A673 (cell line): ENCODE data around the gene ADAD2. TPM values are rescaled to one million over a fixed set of nuclear protein-coding genes. Genes with fewer than 3 reads are reported as not detected.
A peak's percentile ranks its signal among the peaks of the same experiment; 100 is the strongest.

Experiments used
- BruUV-seq: library from RNA; stranded (reverse); fragments of 400-500 nt; replicated peaks from 2 replicates; lab custom pipeline; 2021; lab: Mats Ljungman, UMichigan
- CTCF ChIA-PET: fragments of 300-600 bp; sonication (Branson Sonifier 250); formaldehyde crosslinking; loops from one replicate; lab custom pipeline; 2022; ENCODE audit warnings: antibody characterized with exemption; lab: Charles Lee
- POLR2A ChIA-PET: fragments of 300-600 bp; sonication (Branson Sonifier 250); formaldehyde crosslinking; loops from one replicate; lab custom pipeline; 2022; ENCODE audit warnings: antibody characterized with exemption; ENCODE audit not compliant: low non-redundant PET; lab: Charles Lee
- DNase-seq: peaks from one replicate; pipeline ENCODE4 v3.0.0-alpha.2; 2015; ENCODE audit warnings: low spot score
- H3K27ac ChIP-seq: fragments of 200-600 bp; sonication (generic); 2 replicates; pipeline ENCODE4 v1.5.1; 2016; ENCODE audit warnings: mixed run types, low read depth, mild to moderate bottlenecking, mixed read lengths, antibody characterized with exemption, low read length; ENCODE audit not compliant: poor library complexity, severe bottlenecking
- H3K27me3 ChIP-seq: fragments of 200-600 bp; sonication (generic); replicated peaks from 2 replicates; pipeline ENCODE4 v1.6.1; 2017; ENCODE audit warnings: mixed run types, low read depth, mild to moderate bottlenecking, mixed read lengths, antibody characterized with exemption, low read length; ENCODE audit not compliant: insufficient read depth, poor library complexity
- H3K36me3 ChIP-seq: fragments of 200-600 bp; sonication (generic); 2 replicates; pipeline ENCODE4 v1.6.1; 2016; ENCODE audit warnings: mixed run types, mild to moderate bottlenecking, mixed read lengths, antibody characterized with exemption, low read length; ENCODE audit not compliant: insufficient read depth, poor library complexity, severe bottlenecking
- H3K4me1 ChIP-seq: fragments of 200-600 bp; sonication (generic); 2 replicates; pipeline ENCODE4 v1.6.1; 2017; ENCODE audit warnings: mixed run types, mild to moderate bottlenecking, mixed read lengths, antibody characterized with exemption, low read length; ENCODE audit not compliant: insufficient read depth, poor library complexity, severe bottlenecking
- H3K4me3 ChIP-seq: fragments of 200-600 bp; sonication (generic); 2 replicates; pipeline ENCODE4 v1.5.1; 2016; ENCODE audit warnings: low read depth, mixed run types, mild to moderate bottlenecking, mixed read lengths, low read length; ENCODE audit not compliant: poor library complexity, severe bottlenecking
- H3K9me3 ChIP-seq: fragments of 200-600 bp; sonication (generic); 2 replicates; pipeline ENCODE4 v1.6.1; 2016; ENCODE audit warnings: mixed run types, low read depth, mild to moderate bottlenecking, mixed read lengths, antibody characterized with exemption, low read length; ENCODE audit not compliant: poor library complexity, severe bottlenecking
- EZH2 ChIP-seq: fragments of 200-600 bp; sonication (generic); IDR thresholded peaks from 2 replicates; pipeline ENCODE4 v1.6.1; 2017; ENCODE audit warnings: borderline replicate concordance, low read depth, mild to moderate bottlenecking, mixed read lengths, antibody characterized with exemption, low read length; ENCODE audit not compliant: poor library complexity, severe bottlenecking
- intact Hi-C: fragments of 100-400 bp; cut with micrococcal nuclease; formaldehyde crosslinking; loops from one replicate; pipeline ENCODE4 v1.10.0; 2022; ENCODE audit not compliant: unreplicated experiment
- total RNA-seq: library from RNA; stranded (reverse); gene quantifications from 2 replicates; pipeline ENCODE4 v1.2.3, GENCODE V29; 2021
- TF ChIP-seq, protein P1 (sequence below): fragments of 300-800, 200-600 bp; sonication (generic); conservative IDR thresholded peaks from 2 replicates; pipeline ENCODE4 v1.5.1; 2017; ENCODE audit warnings: low read depth, mild to moderate bottlenecking, antibody characterized with exemption, low read length, moderate library complexity, mixed read lengths

Gene ADAD2
- total RNA-seq, 1 experiment from 2014 or later: not detected

DNA sequence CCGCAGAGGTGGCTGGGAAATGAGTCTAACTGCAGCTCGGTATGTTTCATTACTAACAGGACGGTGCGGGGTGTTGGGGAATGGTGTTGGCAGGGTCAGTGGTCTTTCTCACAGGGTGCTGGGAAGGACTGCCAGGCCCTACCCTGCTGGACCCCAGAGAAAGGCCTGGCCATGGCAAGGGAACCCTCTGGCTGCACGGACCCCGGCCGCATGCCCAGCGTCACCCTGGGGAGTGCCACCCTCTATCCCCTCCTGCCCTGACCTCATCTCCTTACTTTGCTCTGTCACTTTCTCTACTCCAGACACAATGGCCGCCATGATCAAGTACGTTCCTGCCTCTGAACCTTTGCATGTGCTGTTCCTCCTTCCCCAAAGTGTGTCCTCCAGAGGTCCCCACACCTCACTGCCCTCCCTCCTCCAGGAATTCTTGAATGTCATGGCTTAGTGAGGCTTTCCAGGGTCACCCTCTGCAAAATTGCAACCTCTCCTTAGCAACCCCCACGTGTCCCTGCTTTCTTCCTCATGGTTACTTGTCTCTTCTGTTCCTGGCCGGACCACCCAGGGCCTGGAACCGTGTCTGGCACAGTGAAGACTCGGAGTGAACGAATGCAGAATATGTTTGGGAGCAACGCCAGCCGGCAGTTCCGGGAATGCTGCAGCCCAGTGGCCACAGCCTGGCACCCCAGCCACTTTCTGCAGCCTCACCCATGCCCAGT, 15.2 kb downstream of the ADAD2 start:
- intact Hi-C loops: no loop called here
- no peak overlapping the region for H3K27ac ChIP-seq
- TF ChIP-seq EZH2: no peak
- TF ChIP-seq, protein P1, sequence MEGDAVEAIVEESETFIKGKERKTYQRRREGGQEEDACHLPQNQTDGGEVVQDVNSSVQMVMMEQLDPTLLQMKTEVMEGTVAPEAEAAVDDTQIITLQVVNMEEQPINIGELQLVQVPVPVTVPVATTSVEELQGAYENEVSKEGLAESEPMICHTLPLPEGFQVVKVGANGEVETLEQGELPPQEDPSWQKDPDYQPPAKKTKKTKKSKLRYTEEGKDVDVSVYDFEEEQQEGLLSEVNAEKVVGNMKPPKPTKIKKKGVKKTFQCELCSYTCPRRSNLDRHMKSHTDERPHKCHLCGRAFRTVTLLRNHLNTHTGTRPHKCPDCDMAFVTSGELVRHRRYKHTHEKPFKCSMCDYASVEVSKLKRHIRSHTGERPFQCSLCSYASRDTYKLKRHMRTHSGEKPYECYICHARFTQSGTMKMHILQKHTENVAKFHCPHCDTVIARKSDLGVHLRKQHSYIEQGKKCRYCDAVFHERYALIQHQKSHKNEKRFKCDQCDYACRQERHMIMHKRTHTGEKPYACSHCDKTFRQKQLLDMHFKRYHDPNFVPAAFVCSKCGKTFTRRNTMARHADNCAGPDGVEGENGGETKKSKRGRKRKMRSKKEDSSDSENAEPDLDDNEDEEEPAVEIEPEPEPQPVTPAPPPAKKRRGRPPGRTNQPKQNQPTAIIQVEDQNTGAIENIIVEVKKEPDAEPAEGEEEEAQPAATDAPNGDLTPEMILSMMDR: no peak
- H3K4me3 ChIP-seq: no peak overlapping the region
- no TSS peak for BruUV-seq
- no peaks in the 10 kb centered on the region for H3K27me3 ChIP-seq
- no peaks in the 10 kb centered on the region for H3K36me3 ChIP-seq
- no peaks in the 10 kb centered on the region for H3K4me1 ChIP-seq
- ChIA-PET POLR2A (no interaction called here), CTCF (no interaction called here)
- H3K9me3 ChIP-seq: no peaks in the 10 kb centered on the region
- no peak for DNase-seq

DNA sequence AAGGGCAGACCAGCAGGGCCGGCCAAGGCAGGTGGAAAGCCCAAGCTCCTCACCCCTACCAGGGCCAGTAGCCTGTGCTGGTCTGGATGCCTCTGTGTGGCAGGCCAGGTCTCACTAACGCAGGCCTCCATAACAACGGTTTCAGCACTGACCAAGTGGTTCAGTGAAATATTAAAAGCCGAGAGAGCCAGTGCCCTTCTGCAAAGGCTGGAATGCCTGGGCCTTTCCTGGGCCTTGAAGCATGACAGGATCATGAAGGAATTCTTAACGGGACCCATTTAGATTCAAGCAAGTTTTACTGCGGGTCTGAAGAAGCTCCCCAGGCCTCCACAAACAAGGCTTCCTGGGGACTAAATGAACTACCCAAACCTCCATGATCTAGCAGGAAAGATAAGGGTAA, 16.3 kb downstream of the ADAD2 start:
- no peaks in the 10 kb centered on the region for H3K36me3 ChIP-seq
- H3K27ac ChIP-seq: no peak overlapping the region
- H3K9me3 ChIP-seq: no peaks in the 10 kb centered on the region
- H3K27me3 ChIP-seq: no peaks in the 10 kb centered on the region
- no peak for DNase-seq
- no peak for TF ChIP-seq EZH2
- H3K4me1 ChIP-seq: no peaks in the 10 kb centered on the region
- intact Hi-C loops: no loop called here
- ChIA-PET CTCF (no interaction called here), POLR2A (no interaction called here)
- no peak overlapping the region for H3K4me3 ChIP-seq
- no TSS peak for BruUV-seq

DNA sequence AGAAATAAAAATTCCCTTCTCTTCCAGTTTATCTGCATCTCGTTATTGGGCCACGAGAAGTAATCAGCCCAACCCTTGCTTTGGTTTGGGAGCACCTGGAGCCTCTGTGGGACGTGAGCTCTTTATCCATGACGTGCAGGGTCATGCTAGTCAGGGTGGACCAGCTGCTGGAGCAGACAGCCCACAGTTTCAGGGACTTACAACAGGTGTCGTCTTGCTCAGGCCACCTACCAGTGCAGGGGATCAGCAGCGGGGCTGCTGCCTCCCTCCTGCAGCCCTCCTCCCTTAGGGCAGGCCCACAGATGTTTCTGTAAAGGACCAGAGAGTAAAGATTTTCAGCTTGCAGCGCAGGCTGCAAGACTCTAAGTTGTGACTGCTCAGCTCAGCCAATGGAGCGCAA, 16.9 kb downstream of the ADAD2 start:
- H3K4me1 ChIP-seq: no peaks in the 10 kb centered on the region
- DNase-seq: no peak
- CTCF ChIA-PET: no interaction called here
- TF ChIP-seq EZH2: no peak
- TF ChIP-seq, protein P1: no peak
- H3K9me3 ChIP-seq: no peaks in the 10 kb centered on the region
- BruUV-seq: no TSS peak
- no peak overlapping the region for H3K4me3 ChIP-seq
- no peaks in the 10 kb centered on the region for H3K27me3 ChIP-seq
- POLR2A ChIA-PET: no interaction called here
- intact Hi-C loops: no loop called here
- no peak overlapping the region for H3K27ac ChIP-seq
- no peaks in the 10 kb centered on the region for H3K36me3 ChIP-seq

DNA sequence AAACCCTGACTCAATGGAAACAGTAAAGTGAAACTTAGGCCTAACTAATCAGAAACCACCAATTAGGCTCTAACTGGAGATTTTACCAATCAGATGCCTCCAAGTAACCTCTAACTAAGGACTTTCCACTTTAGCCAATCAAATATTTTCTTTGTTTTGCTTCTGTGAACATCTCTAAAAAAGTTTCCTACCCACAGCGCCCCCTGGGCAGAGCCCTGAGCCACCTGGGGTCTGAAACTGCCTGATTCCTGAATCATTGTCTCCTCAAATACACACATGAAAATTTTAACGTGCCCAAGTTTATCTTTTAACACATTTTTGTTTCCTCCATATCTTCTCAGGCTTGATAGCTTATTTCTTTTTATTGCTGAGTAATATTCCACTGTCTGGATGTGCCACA, 19.0 kb downstream of the ADAD2 start:
- Histone ChIP-seq H3K4me3 (no peak overlapping the region), H3K36me3 (no peaks in the 10 kb centered on the region), H3K4me1 (no peaks in the 10 kb centered on the region), H3K9me3 (no peaks in the 10 kb centered on the region), H3K27me3 (no peaks in the 10 kb centered on the region), H3K27ac (no peak overlapping the region)
- CTCF ChIA-PET: no interaction called here
- intact Hi-C loops: no loop called here
- DNase-seq: no peak
- POLR2A ChIA-PET: no interaction called here
- BruUV-seq: no TSS peak
- TF ChIP-seq, protein P1: peak; percentile 26; the same call in 1 of the 2 replicates
- no peak for TF ChIP-seq EZH2
